ENCODE measurements around the gene FBXO46. TPM values are rescaled to one million over a fixed set of nuclear protein-coding genes. Genes with fewer than 3 reads are reported as not detected.
"Not testable (repeated sequence)": the region's sequence is repeated elsewhere in the genome, so short reads cannot be mapped to it uniquely, and the experiment has no call there.

Gene FBXO46
- total RNA-seq, 1 experiment from 2014 or later, result 12.8 TPM

GRCh38 chr19:45691516-45692186 is 39.0 kb downstream of the FBXO46 start, which contains the start of gene SNRPD2:
Gene SNRPD2, minus strand, starts transcription at chr19:45691953. Its CDS starts 65 bp downstream, at chr19:45691888.
- no peak for TF ChIP-seq CTCF (conservative IDR thresholded peaks at IDR 0.05; ENCODE audit: low read depth, low read length)
- no peak for TF ChIP-seq EZH2phosphoT487 (IDR thresholded peaks at IDR 0.05; ENCODE audit: borderline replicate concordance, low read length)
- no peak for TF ChIP-seq EZH2 (IDR thresholded peaks at IDR 0.05; ENCODE audit: low read length, unreplicated experiment)
- Histone ChIP-seq H3K4me2 (ENCODE audit: low read length) (peak within 1 kb of the TSS; percentile 98), H3K36me3 (ENCODE audit: low read depth, low read length) (peaks cover 12% of the 10 kb centered on the region; the same call in 1 of the 2 replicates), H3F3A (ENCODE audit: low read length, unreplicated experiment) (no peaks in the 10 kb centered on the region), H3K9ac (ENCODE audit: low read length) (peak within 1 kb of the TSS; percentile 97), H3K4me1 (ENCODE audit: insufficient read depth, low read length) (peaks cover 5% of the 10 kb centered on the region; the same call in 1 of the 2 replicates), H2AFZ (ENCODE audit: low read length) (peak within 1 kb of the TSS; percentile 92), H3K4me3 (ENCODE audit: low read length) (peak within 1 kb of the TSS; percentile 84), H3K79me2 (ENCODE audit: low read length) (peaks cover 33% of the 10 kb centered on the region), H4K20me1 (ENCODE audit: low read length) (0 out of 2 replicates have a peak, but pooled peaks cover 3% of the 10 kb centered on the region), H3K9me3 (ENCODE audit: low read length) (no peaks in the 10 kb centered on the region), H3K27me3 (ENCODE audit: low read length) (no peaks in the 10 kb centered on the region), H3K9me2 (replicated peaks; ENCODE audit: low read length) (no peaks in the 10 kb centered on the region), H3K27ac (ENCODE audit: low read length) (peak within 1 kb of the TSS; percentile 76)
- TSS peak; percentile 88 for BruUV-seq (replicated peaks)
- peak; percentile 89 for DNase-seq
- ChIA-PET POLR2A (ENCODE audit: unreplicated experiment) (interaction anchor here (0.6 to 0.8 kb wide), 2 partner anchors 78 to 171 kb away, joined by 4 to 10 read pairs; partner anchors contain the start of genes SIX5 and SYMPK), CTCF (interaction anchor here (0.5 to 1.3 kb wide), 5 partner anchors 49 to 161 kb away, joined by 4 to 8 read pairs (median 5); partner anchors contain the start of genes DMPK and SIX5)
- ATAC-seq, result peak; percentile 60
- intact Hi-C loops (cut with micrococcal nuclease), result loop anchor here (1.0 kb wide), 1 partner anchor 79 kb away; no protein-coding TSS in a partner anchor

GRCh38 chr19:45687599-45687998 is 43.1 kb downstream of the FBXO46 start:
- H3K4me1 ChIP-seq (ENCODE audit: insufficient read depth, low read length), result no peaks in the 10 kb centered on the region
- H3K27me3 ChIP-seq (ENCODE audit: low read length), result no peaks in the 10 kb centered on the region
- H3F3A ChIP-seq (ENCODE audit: low read length, unreplicated experiment), result no peaks in the 10 kb centered on the region
- ChIA-PET POLR2A (ENCODE audit: unreplicated experiment) (no interaction called here), CTCF (no interaction called here)
- no peak overlapping the region for H2AFZ ChIP-seq (ENCODE audit: low read length)
- no peak overlapping the region for H3K27ac ChIP-seq (ENCODE audit: low read length)
- H3K9me3 ChIP-seq (ENCODE audit: low read length), result no peaks in the 10 kb centered on the region
- BruUV-seq (replicated peaks), result no TSS peak
- H3K4me3 ChIP-seq (ENCODE audit: low read length), result no peak overlapping the region
- H4K20me1 ChIP-seq (ENCODE audit: low read length), result no peaks in the 10 kb centered on the region
- DNase-seq (no peak), ATAC-seq (no peak)
- H3K36me3 ChIP-seq (ENCODE audit: low read depth, low read length), result peaks cover 16% of the 10 kb centered on the region
- no peak overlapping the region for H3K4me2 ChIP-seq (ENCODE audit: low read length)
- no peaks in the 10 kb centered on the region for H3K9me2 ChIP-seq (replicated peaks; ENCODE audit: low read length)
- peaks cover 22% of the 10 kb centered on the region for H3K79me2 ChIP-seq (ENCODE audit: low read length)
- no peak overlapping the region for H3K9ac ChIP-seq (ENCODE audit: low read length)
- intact Hi-C loops (cut with micrococcal nuclease), result no loop called here
- no peak for TF ChIP-seq EZH2 (IDR thresholded peaks at IDR 0.05; ENCODE audit: low read length, unreplicated experiment)

GRCh38 chr19:45685045-45685444 is 45.7 kb downstream of the FBXO46 start:
- H3K9me2 ChIP-seq (replicated peaks; ENCODE audit: low read length); H3K4me3 ChIP-seq (ENCODE audit: low read length); H3K9me3 ChIP-seq (ENCODE audit: low read length); H3K4me2 ChIP-seq (ENCODE audit: low read length); H3F3A ChIP-seq (ENCODE audit: low read length, unreplicated experiment); DNase-seq; H3K4me1 ChIP-seq (ENCODE audit: insufficient read depth, low read length); CTCF ChIA-PET; H4K20me1 ChIP-seq (ENCODE audit: low read length); POLR2A ChIA-PET (ENCODE audit: unreplicated experiment); intact Hi-C loops (cut with micrococcal nuclease); H3K9ac ChIP-seq (ENCODE audit: low read length); BruUV-seq (replicated peaks); H3K27ac ChIP-seq (ENCODE audit: low read length); H3K27me3 ChIP-seq (ENCODE audit: low read length); ATAC-seq; H3K79me2 ChIP-seq (ENCODE audit: low read length); H2AFZ ChIP-seq (ENCODE audit: low read length): not testable (repeated sequence)
- peaks cover 16% of the 10 kb centered on the region for H3K36me3 ChIP-seq (ENCODE audit: low read depth, low read length)
